DOHH2 (cell line): ENCODE results near the gene SNAPC2.

Experiments used
- H3F3A ChIP-seq: fragments of 200-600 bp; sonication (generic), shearing (Covaris generic); 2 replicates; pipeline ENCODE4 v1.6.0; 2016; ENCODE audit warnings: antibody characterized with exemption, mild to moderate bottlenecking; ENCODE audit not compliant: control insufficient read depth, insufficient read depth
- H3K27ac ChIP-seq: fragments of 200-600 bp; sonication (generic); 2 replicates; pipeline ENCODE4 v1.5.1; 2014; ENCODE audit warnings: low read depth, mild to moderate bottlenecking, low read length, moderate library complexity
- H3K27me3 ChIP-seq: fragments of 200-600 bp; sonication (generic); 2 replicates; pipeline ENCODE4 v1.6.1; 2014; ENCODE audit warnings: mild to moderate bottlenecking, low read length, mixed read lengths; ENCODE audit not compliant: control insufficient read depth
- H3K36me3 ChIP-seq: fragments of 200-600 bp; sonication (generic); 2 replicates; pipeline ENCODE4 v1.6.1; 2014; ENCODE audit warnings: mild to moderate bottlenecking, low read length, moderate library complexity, mixed read lengths; ENCODE audit not compliant: control insufficient read depth
- H3K4me1 ChIP-seq: fragments of 200-600 bp; sonication (generic); 2 replicates; pipeline ENCODE4 v1.6.1; 2014; ENCODE audit warnings: mild to moderate bottlenecking, low read length, mixed read lengths; ENCODE audit not compliant: control insufficient read depth
- H3K4me2 ChIP-seq: fragments of 200-600 bp; sonication (generic); 2 replicates; pipeline ENCODE4 v1.6.0; 2014; ENCODE audit warnings: mild to moderate bottlenecking, low read length, moderate library complexity
- H3K4me3 ChIP-seq: fragments of 200-600 bp; sonication (generic); 2 replicates; pipeline ENCODE4 v1.5.1; 2014; ENCODE audit warnings: mild to moderate bottlenecking, low read length, mixed read lengths
- H3K79me2 ChIP-seq: fragments of 200-600 bp; sonication (generic); 2 replicates; pipeline ENCODE4 v1.6.1; 2014; ENCODE audit warnings: mild to moderate bottlenecking, low read length, mixed read lengths; ENCODE audit not compliant: control insufficient read depth
- H3K9me2 ChIP-seq: fragments of 200-600 bp; sonication (generic); replicated peaks from 2 replicates; pipeline ENCODE4 v1.6.1; 2014; ENCODE audit warnings: mild to moderate bottlenecking, low read length, mixed read lengths; ENCODE audit not compliant: control insufficient read depth
- H3K9me3 ChIP-seq: fragments of 200-600 bp; sonication (generic); 2 replicates; pipeline ENCODE4 v1.6.1; 2014; ENCODE audit warnings: antibody characterized with exemption, low read length, mixed read lengths; ENCODE audit not compliant: control insufficient read depth, insufficient read depth
- H4K20me1 ChIP-seq: fragments of 200-600 bp; sonication (generic); 2 replicates; pipeline ENCODE4 v1.6.0; 2014; ENCODE audit warnings: low read depth, mild to moderate bottlenecking, antibody characterized with exemption, low read length, moderate library complexity; ENCODE audit not compliant: control insufficient read depth, insufficient read depth
- CTCF ChIP-seq: fragments of 200-600 bp; sonication (generic); IDR thresholded peaks from one replicate; pipeline ENCODE4 v1.5.1; 2014; ENCODE audit warnings: antibody characterized with exemption, mild to moderate bottlenecking, low read depth, low read length; ENCODE audit not compliant: poor library complexity, severe bottlenecking
- EZH2phosphoT487 ChIP-seq: fragments of 200-600 bp; sonication (generic); IDR thresholded peaks from 2 replicates; pipeline ENCODE4 v1.6.1; 2017; ENCODE audit warnings: borderline replicate concordance, mild to moderate bottlenecking, antibody characterized with exemption, low read length, moderate library complexity, mixed read lengths

Gene SNAPC2

GRCh38 chr19:7930765-7931164 is 10.6 kb downstream of the SNAPC2 start:
- peaks cover 64% of the 10 kb centered on the region for H3K36me3 ChIP-seq
- H3K4me2 ChIP-seq: no peak overlapping the region
- no peaks in the 10 kb centered on the region for H3K9me3 ChIP-seq
- peaks cover 12% of the 10 kb centered on the region; the same call in 1 of the 2 replicates for H3F3A ChIP-seq
- H3K27ac ChIP-seq: no peak overlapping the region
- TF ChIP-seq CTCF (no peak), EZH2phosphoT487 (no peak)
- H4K20me1 ChIP-seq: 0 out of 2 replicates have a peak, but pooled peaks cover 6% of the 10 kb centered on the region
- H3K27me3 ChIP-seq: no peaks in the 10 kb centered on the region
- peaks cover 5% of the 10 kb centered on the region for H3K4me1 ChIP-seq
- no peaks in the 10 kb centered on the region for H3K9me2 ChIP-seq
- no peak overlapping the region for H3K4me3 ChIP-seq
- H3K79me2 ChIP-seq: no peaks in the 10 kb centered on the region

GRCh38 chr19:7931221-7932061 is 11.3 kb downstream of the SNAPC2 start:
- Histone ChIP-seq H3K9me2 (no peaks in the 10 kb centered on the region), H3K9me3 (no peaks in the 10 kb centered on the region), H3K4me3 (no peak overlapping the region), H3K4me2 (no peak overlapping the region), H3K27me3 (no peaks in the 10 kb centered on the region), H3F3A (peaks cover 9% of the 10 kb centered on the region; the same call in 1 of the 2 replicates), H3K27ac (no peak overlapping the region), H4K20me1 (0 out of 2 replicates have a peak, but pooled peaks cover 5% of the 10 kb centered on the region), H3K36me3 (peaks cover 70% of the 10 kb centered on the region), H3K79me2 (no peaks in the 10 kb centered on the region), H3K4me1 (peaks cover 1% of the 10 kb centered on the region)
- no peak for TF ChIP-seq EZH2phosphoT487

GRCh38 chr19:7932276-7932929 is 12.3 kb downstream of the SNAPC2 start:
- no peak overlapping the region for H3K4me2 ChIP-seq
- H3K27ac ChIP-seq: no peak overlapping the region
- no peaks in the 10 kb centered on the region for H3K9me3 ChIP-seq
- TF ChIP-seq CTCF (no peak), EZH2phosphoT487 (no peak)
- no peak overlapping the region for H3K4me3 ChIP-seq
- H3K36me3 ChIP-seq: peaks cover 74% of the 10 kb centered on the region
- no peaks in the 10 kb centered on the region for H3K4me1 ChIP-seq
- H3K27me3 ChIP-seq: no peaks in the 10 kb centered on the region
- no peaks in the 10 kb centered on the region for H4K20me1 ChIP-seq
- 0 out of 2 replicates have a peak, but pooled peaks cover 2% of the 10 kb centered on the region for H3K79me2 ChIP-seq
- H3F3A ChIP-seq: peaks cover 6% of the 10 kb centered on the region; the same call in 1 of the 2 replicates
- H3K9me2 ChIP-seq: no peaks in the 10 kb centered on the region

- Histone ChIP-seq H4K20me1 (no peaks in the 10 kb centered on the region), H3K4me1 (no peaks in the 10 kb centered on the region), H3K79me2 (peaks cover 4% of the 10 kb centered on the region; the same call in 1 of the 2 replicates), H3K4me2 (no peak overlapping the region), H3K36me3 (peaks cover 78% of the 10 kb centered on the region), H3K9me3 (no peaks in the 10 kb centered on the region), H3K27me3 (no peaks in the 10 kb centered on the region), H3K4me3 (no peak overlapping the region), H3F3A (peaks cover 6% of the 10 kb centered on the region; the same call in 1 of the 2 replicates), H3K27ac (no peak overlapping the region), H3K9me2 (no peaks in the 10 kb centered on the region)
- TF ChIP-seq CTCF: no peak
- TF ChIP-seq EZH2phosphoT487: no peak
Measured at GRCh38 chr19:7932930-7933300, 12.8 kb downstream of the SNAPC2 start.
